HepG2 (cell line): ENCODE measurements around the gene SRCIN1. TPM values are rescaled to one million over a fixed set of nuclear protein-coding genes. Genes with fewer than 3 reads are reported as not detected.

ENCODE experiments used
- ATF1 ChIP-seq: IDR thresholded peaks from 2 replicates; pipeline ENCODE4 v1.6.1; 2016; ENCODE audit warnings: mild to moderate bottlenecking, control low read depth
- ETV5 ChIP-seq: IDR thresholded peaks from 2 replicates; pipeline ENCODE4 v1.6.1; 2018; ENCODE audit warnings: missing biosample characterization, missing genetic modification reagents, inconsistent platforms, borderline replicate concordance
- GPN1 ChIP-seq: sonication (generic); formaldehyde crosslinking; IDR thresholded peaks from 2 replicates; pipeline ENCODE4 v1.5.1; 2020; ENCODE audit warnings: missing genetic modification reagents, borderline replicate concordance
- HNRNPL ChIP-seq: fragments of 200-400 bp; formaldehyde crosslinking; IDR thresholded peaks from 2 replicates; pipeline ENCODE4 v1.6.1; 2017; ENCODE audit warnings: mild to moderate bottlenecking, low read depth, low read length
- IKZF4 ChIP-seq: sonication (generic); formaldehyde crosslinking; IDR thresholded peaks from 2 replicates; pipeline ENCODE4 v1.5.1; 2020; ENCODE audit warnings: borderline replicate concordance, mild to moderate bottlenecking, low read depth, missing genetic modification reagents; ENCODE audit errors: not compliant biosample characterization
- NR1H2 ChIP-seq: sonication (generic); formaldehyde crosslinking; IDR thresholded peaks from 2 replicates; pipeline ENCODE4 v1.8.1; 2022; ENCODE audit warnings: low read depth, missing genetic modification reagents, borderline replicate concordance
- PRMT3 ChIP-seq: sonication (generic); formaldehyde crosslinking; IDR thresholded peaks from 2 replicates; pipeline ENCODE4 v1.8.1; 2022; ENCODE audit warnings: low read depth, mild to moderate bottlenecking, moderate library complexity, missing genetic modification reagents, borderline replicate concordance
- RFX3 ChIP-seq: IDR thresholded peaks from 2 replicates; pipeline ENCODE4 v1.6.1; 2016; ENCODE audit warnings: missing biosample characterization, missing genetic modification reagents
- TFAP4 ChIP-seq: sonication (generic); IDR thresholded peaks from 2 replicates; pipeline ENCODE4 v1.6.1; 2016; ENCODE audit warnings: low read depth, borderline replicate concordance
- YY1 ChIP-seq: IDR thresholded peaks from 2 replicates; pipeline ENCODE4 v1.6.1; 2011; ENCODE audit warnings: low read length, low read depth, moderate library complexity, mild to moderate bottlenecking; ENCODE audit not compliant: insufficient read depth, insufficient replicate concordance
- ZBTB40 ChIP-seq, 2 experiments: fragments of 450-650 bp in 1 of 2; sonication (generic) in 1 of 2; formaldehyde crosslinking in 1 of 2; IDR thresholded peaks; 2 replicates each; pipeline versions ENCODE4 v1.6.1 to v1.8.0; 2016 to 2022; ENCODE audit warnings: antibody characterized with exemption in 1 of 2, mild to moderate bottlenecking in 1 of 2, missing genetic modification reagents in 1 of 2
- ZMYM4 ChIP-seq: sonication (generic); formaldehyde crosslinking; IDR thresholded peaks from 2 replicates; pipeline ENCODE4 v1.8.1; 2023; ENCODE audit warnings: mild to moderate bottlenecking, missing genetic modification reagents
- ZNF598 ChIP-seq: sonication (generic); formaldehyde crosslinking; IDR thresholded peaks from 2 replicates; pipeline ENCODE4 v1.5.1; 2020; ENCODE audit warnings: mild to moderate bottlenecking, missing genetic modification reagents, borderline replicate concordance
- ZNF724P ChIP-seq: sonication (generic); formaldehyde crosslinking; IDR thresholded peaks from 2 replicates; pipeline ENCODE4 v1.8.0; 2022; ENCODE audit warnings: missing genetic modification reagents, borderline replicate concordance
- ZNF749 ChIP-seq: sonication (generic); formaldehyde crosslinking; IDR thresholded peaks from 2 replicates; pipeline ENCODE4 v1.8.0; 2022; ENCODE audit warnings: mild to moderate bottlenecking, missing genetic modification reagents, moderate library complexity, borderline replicate concordance
- ZNF761 ChIP-seq: sonication (generic); formaldehyde crosslinking; conservative IDR thresholded peaks from 2 replicates; pipeline ENCODE4 v1.4.0; 2020; ENCODE audit warnings: mild to moderate bottlenecking, missing genetic modification reagents
- polyA plus RNA-seq, 8 experiments: library from polyadenylated mRNA; depleted of rRNA in 3 of 8; stranded (reverse) in 7 of 8; unstranded in 1 of 8; fragments of >200 nt; fragmentation: Illumina TruSeq in 4 of 8; extraction: Trizol in 4 of 8; gene quantifications; 2 replicates each; pipeline versions ENCODE4 v1.2.1 to v1.2.3, GENCODE V29; 2011 to 2016; ENCODE audit warnings: low read depth in 4 of 8, missing spikeins in 1 of 8, mixed read lengths in 1 of 8; ENCODE audit not compliant: insufficient read depth in 1 of 8
- total RNA-seq, 5 experiments: library from RNA; depleted of rRNA; stranded (reverse); fragments of >200 nt; fragmentation: Illumina TruSeq; extraction: Trizol; gene quantifications; 2 replicates each; pipeline ENCODE4 v1.2.3, GENCODE V29; 2016; ENCODE audit warnings: low read depth in 1 of 5
- TF ChIP-seq, protein P1 (sequence below): sonication (generic); formaldehyde crosslinking; IDR thresholded peaks from 2 replicates; pipeline ENCODE4 v1.4.0; 2020; ENCODE audit warnings: mild to moderate bottlenecking, low read depth, missing genetic modification reagents

Gene SRCIN1
- total and polyA plus RNA-seq, 2 of the 13 experiments (the other 11 are each of a cell fraction or from before 2014, with no cell fraction given) = 1.2 to 9.6 TPM

DNA sequence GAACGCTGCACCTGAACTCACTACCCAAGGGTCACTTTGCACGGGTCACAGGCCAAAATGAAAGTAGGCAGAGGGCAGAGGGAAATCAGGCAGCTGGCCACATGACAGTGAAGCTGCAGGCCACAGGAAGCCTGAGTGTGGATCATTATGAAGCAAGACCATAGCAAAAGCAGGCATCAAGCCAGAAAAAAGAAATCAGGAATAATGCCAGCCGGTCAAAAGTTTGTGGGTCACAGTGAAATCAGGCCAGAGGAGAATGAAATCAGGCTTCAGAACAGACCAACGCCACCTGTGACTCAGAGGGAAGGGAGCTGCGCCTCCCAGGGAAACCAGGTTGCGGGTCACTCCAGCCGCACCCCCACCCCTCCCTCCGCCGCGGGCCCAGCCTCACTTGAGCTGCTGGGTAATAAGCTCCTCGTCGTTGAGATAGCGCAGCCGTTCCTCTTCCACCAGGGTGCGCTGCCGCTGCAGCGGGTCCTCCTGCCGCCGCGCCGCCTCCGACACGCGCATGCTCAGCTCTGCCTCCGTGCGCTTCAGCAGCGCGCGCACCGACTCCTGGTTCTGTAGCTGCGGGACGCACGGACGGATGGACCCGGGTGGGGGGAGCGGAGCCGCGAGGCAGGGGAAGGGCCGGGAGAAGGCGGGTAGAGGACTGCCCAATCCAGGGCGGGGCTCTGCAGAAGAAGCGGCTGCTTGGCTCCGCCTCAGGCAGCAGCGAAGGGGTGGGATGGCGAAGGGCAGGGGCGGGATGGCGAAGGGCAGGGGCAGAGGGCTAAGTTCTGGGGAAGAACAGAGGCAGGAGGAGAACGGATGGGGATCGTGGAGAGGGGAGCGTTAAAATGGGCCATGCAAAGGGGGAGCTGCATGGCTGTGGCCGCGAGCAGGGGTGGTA is 47.7 kb downstream of the SRCIN1 start (continued):
- TF ChIP-seq ZBTB40 (IDR thresholded peaks at IDR 0.05) (no peak), ZBTB40 (CRISPR knock-in tag; IDR thresholded peaks at IDR 0.05) (no peak), ZNF749 (CRISPR knock-in tag) (0 out of 2 replicates have a peak, but pooled peaks have one; percentile 4), IKZF4 (CRISPR knock-in tag) (no peak), TFAP4 (no peak), GPN1 (peak; percentile 40; the same call in 1 of the 2 replicates), ZMYM4 (CRISPR knock-in tag) (0 out of 2 replicates have a peak, but pooled peaks have one; percentile 43), ATF1 (CRISPR knock-in tag) (no peak), RFX3 (CRISPR knock-in tag) (no peak), PRMT3 (no peak), ETV5 (CRISPR knock-in tag) (peak; percentile 34; the same call in 1 of the 2 replicates), ZNF761 (CRISPR knock-in tag) (no peak), YY1 (peak; percentile 66), ZNF598 (CRISPR knock-in tag) (peak; percentile 80; the same call in 1 of the 2 replicates), HNRNPL (0 out of 2 replicates have a peak, but pooled peaks have one; percentile 38), NR1H2 (CRISPR knock-in tag) (no peak), ZNF724P (CRISPR knock-in tag) (peak; percentile 82)
- TF ChIP-seq, protein P1, sequence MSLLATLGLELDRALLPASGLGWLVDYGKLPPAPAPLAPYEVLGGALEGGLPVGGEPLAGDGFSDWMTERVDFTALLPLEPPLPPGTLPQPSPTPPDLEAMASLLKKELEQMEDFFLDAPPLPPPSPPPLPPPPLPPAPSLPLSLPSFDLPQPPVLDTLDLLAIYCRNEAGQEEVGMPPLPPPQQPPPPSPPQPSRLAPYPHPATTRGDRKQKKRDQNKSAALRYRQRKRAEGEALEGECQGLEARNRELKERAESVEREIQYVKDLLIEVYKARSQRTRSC (CRISPR knock-in tag) = no peak
